ENCODE measurements around the gene SELENOS.

GRCh38 chr15:101309436-101310160 lies 32.3 kb upstream of the SELENOS start:
- no peak for TF ChIP-seq CTCF (IDR thresholded peaks at IDR 0.05)
- TF ChIP-seq POLR2A (IDR thresholded peaks at IDR 0.05), result no peak
